Smooth muscle cell (in vitro differentiated cells): ENCODE measurements around the gene VPS54. TPM values are rescaled to one million over a fixed set of nuclear protein-coding genes. Genes with fewer than 3 reads are reported as not detected.
A peak's percentile ranks its signal among the peaks of the same experiment; 100 is the strongest.

Source experiments
- DNase-seq: peaks from one replicate; lab custom pipeline; 2025; ENCODE audit not compliant: unreplicated experiment; lab: John Stamatoyannopoulos, UW
- H2AFZ ChIP-seq: fragments of 200-600 bp; sonication (generic); 2 replicates; pipeline ENCODE4 v1.6.0; 2016; ENCODE audit warnings: antibody characterized with exemption, low read depth, mild to moderate bottlenecking
- H3F3A ChIP-seq: fragments of 200-600 bp; sonication (generic); 2 replicates; pipeline ENCODE4 v1.6.0; 2017; ENCODE audit warnings: antibody characterized with exemption, low read depth
- H3K27ac ChIP-seq: fragments of 200-600 bp; sonication (generic); 2 replicates; pipeline ENCODE4 v1.5.1; 2016; ENCODE audit warnings: low read depth, mild to moderate bottlenecking
- H3K27me3 ChIP-seq: fragments of 200-600 bp; sonication (generic); 2 replicates; pipeline ENCODE4 v1.6.1; 2016; ENCODE audit warnings: low read depth, mild to moderate bottlenecking
- H3K36me3 ChIP-seq: fragments of 200-600 bp; sonication (generic); 2 replicates; pipeline ENCODE4 v1.5.1; 2016; ENCODE audit warnings: low read depth
- H3K4me1 ChIP-seq: fragments of 200-600 bp; sonication (generic); 2 replicates; pipeline ENCODE4 v1.5.1; 2016; ENCODE audit warnings: low read depth
- H3K4me2 ChIP-seq: fragments of 200-600 bp; sonication (generic); 2 replicates; pipeline ENCODE4 v1.6.0; 2016; ENCODE audit warnings: mild to moderate bottlenecking
- H3K4me3 ChIP-seq: fragments of 200-600 bp; sonication (generic); 2 replicates; pipeline ENCODE4 v1.5.1; 2016; ENCODE audit warnings: mild to moderate bottlenecking
- H3K79me2 ChIP-seq: fragments of 200-600 bp; sonication (generic); 2 replicates; pipeline ENCODE4 v1.6.0; 2016; ENCODE audit warnings: low read depth, mild to moderate bottlenecking
- H3K9ac ChIP-seq: fragments of 200-600 bp; sonication (generic); 2 replicates; pipeline ENCODE4 v1.6.0; 2016; ENCODE audit warnings: low read depth
- H3K9me3 ChIP-seq: fragments of 200-600 bp; sonication (generic); replicated peaks from 2 replicates; pipeline ENCODE4 v1.5.1; 2016; ENCODE audit warnings: low read depth
- H4K20me1 ChIP-seq: fragments of 200-600 bp; sonication (generic); 2 replicates; pipeline ENCODE4 v1.6.0; 2016; ENCODE audit warnings: low read depth
- WGBS: methylation state at CpG from one replicate; pipeline ENCODE4 v1.1.7; 2016; ENCODE audit warnings: low lambda C conversion rate; 5-methylcytosine and 5-hydroxymethylcytosine counted together
- polyA plus RNA-seq: library from polyadenylated mRNA; unstranded; fragments of >200 nt; fragmentation: Nextera tagmentation; extraction: Ambion mirVana; gene quantifications from 2 replicates; pipeline ENCODE4 v1.2.1, GENCODE V29; 2016
- total RNA-seq: library from RNA; depleted of rRNA; stranded (reverse); fragments of >200 nt; gene quantifications from 2 replicates; pipeline ENCODE4 v1.2.3, GENCODE V29; 2014
- TF ChIP-seq, protein P1 (sequence below): fragments of 200-600 bp; sonication (generic); IDR thresholded peaks from 2 replicates; pipeline ENCODE4 v1.5.1; 2017; ENCODE audit warnings: borderline replicate concordance, mild to moderate bottlenecking, antibody characterized with exemption; ENCODE audit not compliant: insufficient read depth, poor library complexity, severe bottlenecking

VPS54 gene
- total and polyA plus RNA-seq, 2 experiments from 2014 or later: 12.8 to 36.9 TPM

GRCh38 chr2:63890678-63891077 lies 128.6 kb downstream of the VPS54 start:
- 95% methylated on average over 2 of the region's 2 CpGs for WGBS
- Histone ChIP-seq H3F3A (peaks cover 54% of the 10 kb centered on the region), H3K4me1 (no peaks in the 10 kb centered on the region), H3K27me3 (no peaks in the 10 kb centered on the region), H3K27ac (peak overlapping the region; percentile 13), H4K20me1 (peaks cover 9% of the 10 kb centered on the region), H3K9me3 (no peaks in the 10 kb centered on the region), H3K79me2 (no peaks in the 10 kb centered on the region), H3K4me2 (no peak overlapping the region), H3K36me3 (peaks cover 40% of the 10 kb centered on the region), H3K4me3 (no peak overlapping the region), H3K9ac (no peak overlapping the region), H2AFZ (no peak overlapping the region)
- DNase-seq: no peak
- TF ChIP-seq, protein P1, sequence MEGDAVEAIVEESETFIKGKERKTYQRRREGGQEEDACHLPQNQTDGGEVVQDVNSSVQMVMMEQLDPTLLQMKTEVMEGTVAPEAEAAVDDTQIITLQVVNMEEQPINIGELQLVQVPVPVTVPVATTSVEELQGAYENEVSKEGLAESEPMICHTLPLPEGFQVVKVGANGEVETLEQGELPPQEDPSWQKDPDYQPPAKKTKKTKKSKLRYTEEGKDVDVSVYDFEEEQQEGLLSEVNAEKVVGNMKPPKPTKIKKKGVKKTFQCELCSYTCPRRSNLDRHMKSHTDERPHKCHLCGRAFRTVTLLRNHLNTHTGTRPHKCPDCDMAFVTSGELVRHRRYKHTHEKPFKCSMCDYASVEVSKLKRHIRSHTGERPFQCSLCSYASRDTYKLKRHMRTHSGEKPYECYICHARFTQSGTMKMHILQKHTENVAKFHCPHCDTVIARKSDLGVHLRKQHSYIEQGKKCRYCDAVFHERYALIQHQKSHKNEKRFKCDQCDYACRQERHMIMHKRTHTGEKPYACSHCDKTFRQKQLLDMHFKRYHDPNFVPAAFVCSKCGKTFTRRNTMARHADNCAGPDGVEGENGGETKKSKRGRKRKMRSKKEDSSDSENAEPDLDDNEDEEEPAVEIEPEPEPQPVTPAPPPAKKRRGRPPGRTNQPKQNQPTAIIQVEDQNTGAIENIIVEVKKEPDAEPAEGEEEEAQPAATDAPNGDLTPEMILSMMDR: no peak

- Histone ChIP-seq H3K27me3 (no peaks in the 10 kb centered on the region), H2AFZ (no peak overlapping the region), H3K27ac (no peak overlapping the region), H3K79me2 (no peaks in the 10 kb centered on the region), H3K9ac (no peak overlapping the region), H3K36me3 (peaks cover 47% of the 10 kb centered on the region), H3K4me3 (no peak overlapping the region), H3K9me3 (no peaks in the 10 kb centered on the region), H3K4me2 (no peak overlapping the region), H4K20me1 (peaks cover 14% of the 10 kb centered on the region), H3F3A (peaks cover 59% of the 10 kb centered on the region), H3K4me1 (no peaks in the 10 kb centered on the region)
- no peak for DNase-seq
- TF ChIP-seq, protein P1: peak; percentile 55
- 95% methylated on average over 6 of the region's 6 CpGs for WGBS
Measured at GRCh38 chr2:63888490-63889402, 130.5 kb downstream of the VPS54 start.

GRCh38 chr2:63888053-63888452 lies 131.2 kb downstream of the VPS54 start:
- Histone ChIP-seq H3K4me3 (no peak overlapping the region), H3K79me2 (no peaks in the 10 kb centered on the region), H3K27ac (peak overlapping the region; percentile 14), H3K36me3 (peaks cover 45% of the 10 kb centered on the region), H3K4me2 (no peak overlapping the region), H4K20me1 (peaks cover 19% of the 10 kb centered on the region), H3K9ac (no peak overlapping the region), H3K4me1 (no peaks in the 10 kb centered on the region), H2AFZ (no peak overlapping the region), H3K9me3 (no peaks in the 10 kb centered on the region), H3F3A (peaks cover 54% of the 10 kb centered on the region), H3K27me3 (no peaks in the 10 kb centered on the region)
- TF ChIP-seq, protein P1: no peak
- WGBS: 100% methylated on average over 2 of the region's 2 CpGs
- no peak for DNase-seq

- no peak overlapping the region for H2AFZ ChIP-seq
- DNase-seq: no peak
- H3K36me3 ChIP-seq: peaks cover 45% of the 10 kb centered on the region
- H3K4me1 ChIP-seq: no peaks in the 10 kb centered on the region
- TF ChIP-seq, protein P1: no peak
- no peak overlapping the region for H3K27ac ChIP-seq
- H3K9me3 ChIP-seq: no peaks in the 10 kb centered on the region
- H3K79me2 ChIP-seq: no peaks in the 10 kb centered on the region
- WGBS: 98% methylated on average over 2 of the region's 2 CpGs
- peaks cover 45% of the 10 kb centered on the region for H3F3A ChIP-seq
- H3K9ac ChIP-seq: no peak overlapping the region
- no peaks in the 10 kb centered on the region for H3K27me3 ChIP-seq
- peaks cover 34% of the 10 kb centered on the region for H4K20me1 ChIP-seq
- H3K4me3 ChIP-seq: no peak overlapping the region
- no peak overlapping the region for H3K4me2 ChIP-seq
Measured at GRCh38 chr2:63886445-63886844, 132.8 kb downstream of the VPS54 start.
